ENCODE results near the gene MRPL30.

- no peak for TF ChIP-seq CTCF (IDR thresholded peaks at IDR 0.05)
- TF ChIP-seq POLR2A (IDR thresholded peaks at IDR 0.05) = no peak
Measured at GRCh38 chr2:99201959-99202678, 21.1 kb downstream of the MRPL30 start.
